ENCODE data around the gene ELP4.

The ELP4 gene

DNA sequence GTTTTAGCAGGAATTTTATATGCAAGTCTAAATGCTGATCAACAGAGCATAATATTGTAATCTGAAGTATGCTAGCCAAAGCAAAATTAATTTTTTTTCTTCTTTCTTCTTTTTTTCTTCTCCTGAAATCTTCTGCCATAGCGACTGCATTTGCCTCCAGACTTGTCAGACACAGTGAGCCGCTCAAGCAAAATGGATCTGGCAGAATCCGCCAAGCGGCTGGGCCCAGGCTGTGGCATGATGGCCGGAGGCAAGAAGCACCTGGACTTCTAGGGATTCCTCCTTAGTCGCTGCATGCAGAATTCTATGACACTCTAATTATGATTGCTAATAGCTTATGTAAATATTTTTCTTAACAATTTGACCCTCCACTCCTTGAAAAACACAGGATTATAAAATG lies 273.7 kb downstream of the ELP4 start:
- no peaks in the 10 kb centered on the region for H4K20me1 ChIP-seq (ENCODE audit: low read depth, low read length)
- no peaks in the 10 kb centered on the region for H3F3A ChIP-seq (ENCODE audit: insufficient read depth)
- H3K9ac ChIP-seq (ENCODE audit: low read length) = no peak overlapping the region
- H3K36me3 ChIP-seq (ENCODE audit: low read length) = no peaks in the 10 kb centered on the region
- H3K9me3 ChIP-seq (ENCODE audit: insufficient read depth, low read length) = no peaks in the 10 kb centered on the region
- H2AFZ ChIP-seq (ENCODE audit: low read depth, low read length, severe bottlenecking) = no peak overlapping the region
- no peaks in the 10 kb centered on the region for H3K27me3 ChIP-seq (ENCODE audit: low read length)
- no peak for TF ChIP-seq CTCF (IDR thresholded peaks at IDR 0.05; ENCODE audit: insufficient read depth, low read length, poor library complexity, severe bottlenecking)
- no peak for TF ChIP-seq EZH2phosphoT487 (conservative IDR thresholded peaks at IDR 0.05; ENCODE audit: low read length)
- H3K4me3 ChIP-seq (ENCODE audit: insufficient read depth, low read length, poor library complexity, severe bottlenecking) = no peak overlapping the region
- H3K9me2 ChIP-seq (replicated peaks; ENCODE audit: insufficient read depth, low read length) = no peaks in the 10 kb centered on the region
- H3K27ac ChIP-seq (ENCODE audit: low read depth, low read length) = no peak overlapping the region
- H3K4me2 ChIP-seq (ENCODE audit: low read depth, low read length, poor library complexity, severe bottlenecking) = no peak overlapping the region
- no peaks in the 10 kb centered on the region for H3K79me2 ChIP-seq (ENCODE audit: insufficient read depth, low read length)

- H3K79me2 ChIP-seq (ENCODE audit: insufficient read depth, low read length) = no peaks in the 10 kb centered on the region
- no peaks in the 10 kb centered on the region for H3F3A ChIP-seq (ENCODE audit: insufficient read depth)
- H3K9me2 ChIP-seq (replicated peaks; ENCODE audit: insufficient read depth, low read length) = no peaks in the 10 kb centered on the region
- H3K27ac ChIP-seq (ENCODE audit: low read depth, low read length) = no peak overlapping the region
- no peak overlapping the region for H3K9ac ChIP-seq (ENCODE audit: low read length)
- H3K27me3 ChIP-seq (ENCODE audit: low read length) = no peaks in the 10 kb centered on the region
- no peaks in the 10 kb centered on the region for H3K36me3 ChIP-seq (ENCODE audit: low read length)
- H3K4me2 ChIP-seq (ENCODE audit: low read depth, low read length, poor library complexity, severe bottlenecking) = no peak overlapping the region
- no peaks in the 10 kb centered on the region for H3K9me3 ChIP-seq (ENCODE audit: insufficient read depth, low read length)
- TF ChIP-seq EZH2phosphoT487 (conservative IDR thresholded peaks at IDR 0.05; ENCODE audit: low read length) = no peak
- TF ChIP-seq CTCF (IDR thresholded peaks at IDR 0.05; ENCODE audit: insufficient read depth, low read length, poor library complexity, severe bottlenecking) = no peak
- no peaks in the 10 kb centered on the region for H4K20me1 ChIP-seq (ENCODE audit: low read depth, low read length)
- H3K4me3 ChIP-seq (ENCODE audit: insufficient read depth, low read length, poor library complexity, severe bottlenecking) = no peak overlapping the region
- H2AFZ ChIP-seq (ENCODE audit: low read depth, low read length, severe bottlenecking) = no peak overlapping the region
Observed at GRCh38 chr11:31784611-31785010, 275.0 kb downstream of the ELP4 start.

DNA sequence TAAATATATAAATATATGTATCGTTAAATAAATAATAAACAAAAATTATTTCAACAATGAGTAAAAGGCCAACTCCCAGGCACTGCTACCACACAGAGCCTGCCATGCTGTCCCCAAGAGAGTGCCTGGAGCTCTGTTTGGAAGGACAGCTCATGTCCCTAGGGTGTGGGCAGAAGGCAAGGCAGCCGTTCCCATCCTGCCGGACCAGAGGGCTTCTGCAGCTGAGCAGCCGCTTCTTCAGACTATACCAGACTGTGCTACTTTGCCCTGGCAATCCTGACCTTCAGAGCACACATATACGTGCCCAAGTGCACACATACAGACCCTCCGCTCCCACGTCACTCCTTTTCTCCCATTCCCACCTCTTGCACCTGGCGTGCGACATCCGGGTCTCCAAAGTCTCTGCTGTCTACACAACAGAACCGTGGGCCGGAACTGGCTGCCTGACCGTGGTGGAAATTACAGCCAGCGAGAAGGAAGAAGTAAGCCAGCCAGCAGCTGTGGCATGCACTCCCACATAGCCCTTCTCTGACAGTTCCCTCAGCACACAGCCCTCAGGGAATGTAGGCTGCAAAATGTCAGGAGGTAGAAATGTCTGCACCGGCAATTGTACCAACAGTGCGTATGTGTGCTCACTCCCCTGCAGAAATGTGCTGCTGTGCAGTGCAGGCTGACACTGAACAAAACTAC lies 277.6 kb downstream of the ELP4 start:
- Histone ChIP-seq H3K9me3 (ENCODE audit: insufficient read depth, low read length) (no peaks in the 10 kb centered on the region), H3K79me2 (ENCODE audit: insufficient read depth, low read length) (no peaks in the 10 kb centered on the region), H3K4me2 (ENCODE audit: low read depth, low read length, poor library complexity, severe bottlenecking) (no peak overlapping the region), H3K27me3 (ENCODE audit: low read length) (no peaks in the 10 kb centered on the region), H3K9ac (ENCODE audit: low read length) (no peak overlapping the region), H3K4me3 (ENCODE audit: insufficient read depth, low read length, poor library complexity, severe bottlenecking) (no peak overlapping the region), H2AFZ (ENCODE audit: low read depth, low read length, severe bottlenecking) (no peak overlapping the region), H3K36me3 (ENCODE audit: low read length) (no peaks in the 10 kb centered on the region), H3F3A (ENCODE audit: insufficient read depth) (no peaks in the 10 kb centered on the region), H3K27ac (ENCODE audit: low read depth, low read length) (no peak overlapping the region), H4K20me1 (ENCODE audit: low read depth, low read length) (no peaks in the 10 kb centered on the region), H3K9me2 (replicated peaks; ENCODE audit: insufficient read depth, low read length) (no peaks in the 10 kb centered on the region)
- TF ChIP-seq EZH2phosphoT487 (conservative IDR thresholded peaks at IDR 0.05; ENCODE audit: low read length) = no peak
- no peak for TF ChIP-seq CTCF (IDR thresholded peaks at IDR 0.05; ENCODE audit: insufficient read depth, low read length, poor library complexity, severe bottlenecking)

Measured in SU-DHL-6 (cell line).